ENCODE results near the gene USP28. TPM values are rescaled to one million over a fixed set of nuclear protein-coding genes. Genes with fewer than 3 reads are reported as not detected.
"Not testable (repeated sequence)": the region's sequence is repeated elsewhere in the genome, so short reads cannot be mapped to it uniquely, and the experiment has no call there.

Gene USP28
- total RNA-seq, 2 donors from 2014 or later = 17.9 to 31.0 TPM

DNA sequence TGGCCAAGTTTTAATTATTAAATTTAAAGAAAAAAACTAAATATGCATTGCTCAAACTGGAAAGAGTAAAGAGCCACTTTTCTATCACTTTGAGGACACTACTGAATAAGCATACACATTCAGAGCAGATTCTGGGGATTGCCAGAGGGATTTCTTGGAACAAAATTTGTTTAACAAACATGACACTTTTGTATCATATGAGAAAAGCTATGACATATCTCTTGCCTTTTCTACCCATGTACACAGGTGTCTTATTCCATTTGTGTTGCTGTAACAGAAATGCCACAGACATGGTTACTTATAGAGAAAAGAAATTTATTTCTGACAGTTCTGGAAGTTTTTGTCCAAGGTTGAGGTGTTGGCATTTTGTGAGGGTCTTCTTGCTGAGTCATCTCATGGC lies 13.5 kb upstream of the USP28 start:
- DNase-seq = no peak
- no peak overlapping the region for H3K4me3 ChIP-seq
- no peak overlapping the region for H3K27ac ChIP-seq
- ATAC-seq = no peak
- no peaks in the 10 kb centered on the region for H3K4me1 ChIP-seq
- no peaks in the 10 kb centered on the region for H3K9me3 ChIP-seq
- no peaks in the 10 kb centered on the region for H3K36me3 ChIP-seq (replicated peaks in 1 of 2; ENCODE audit: insufficient read depth in 1 of 2, low read depth in 2 of 2)
- intact Hi-C loops (cut with DNase I) = no loop called here
- no peaks in the 10 kb centered on the region for H3K27me3 ChIP-seq
- TF ChIP-seq, protein P1, sequence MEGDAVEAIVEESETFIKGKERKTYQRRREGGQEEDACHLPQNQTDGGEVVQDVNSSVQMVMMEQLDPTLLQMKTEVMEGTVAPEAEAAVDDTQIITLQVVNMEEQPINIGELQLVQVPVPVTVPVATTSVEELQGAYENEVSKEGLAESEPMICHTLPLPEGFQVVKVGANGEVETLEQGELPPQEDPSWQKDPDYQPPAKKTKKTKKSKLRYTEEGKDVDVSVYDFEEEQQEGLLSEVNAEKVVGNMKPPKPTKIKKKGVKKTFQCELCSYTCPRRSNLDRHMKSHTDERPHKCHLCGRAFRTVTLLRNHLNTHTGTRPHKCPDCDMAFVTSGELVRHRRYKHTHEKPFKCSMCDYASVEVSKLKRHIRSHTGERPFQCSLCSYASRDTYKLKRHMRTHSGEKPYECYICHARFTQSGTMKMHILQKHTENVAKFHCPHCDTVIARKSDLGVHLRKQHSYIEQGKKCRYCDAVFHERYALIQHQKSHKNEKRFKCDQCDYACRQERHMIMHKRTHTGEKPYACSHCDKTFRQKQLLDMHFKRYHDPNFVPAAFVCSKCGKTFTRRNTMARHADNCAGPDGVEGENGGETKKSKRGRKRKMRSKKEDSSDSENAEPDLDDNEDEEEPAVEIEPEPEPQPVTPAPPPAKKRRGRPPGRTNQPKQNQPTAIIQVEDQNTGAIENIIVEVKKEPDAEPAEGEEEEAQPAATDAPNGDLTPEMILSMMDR (IDR thresholded peaks at IDR 0.05) = no peak
- TF ChIP-seq POLR2A (IDR thresholded peaks at IDR 0.05) = no peak

- 39 to 49% methylated on average over 5 to 6 of the region's 6 CpGs for WGBS, 2 donors
- Histone ChIP-seq H3K4me1 (no peaks in the 10 kb centered on the region), H3K36me3 (replicated peaks in 1 of 2; ENCODE audit: insufficient read depth in 1 of 2, low read depth in 2 of 2) (no peaks in the 10 kb centered on the region), H3K4me3 (no peak overlapping the region), H3K27ac (no peak overlapping the region), H3K27me3 (no peaks in the 10 kb centered on the region), H3K9me3 (no peaks in the 10 kb centered on the region)
- TF ChIP-seq POLR2A (IDR thresholded peaks at IDR 0.05) = no peak
- TF ChIP-seq, protein P1 (IDR thresholded peaks at IDR 0.05) = no peak
- ATAC-seq = no peak
- intact Hi-C loops (cut with DNase I) = no loop called here
- no peak for DNase-seq
Measured at GRCh38 chr11:113885897-113886296, 10.5 kb upstream of the USP28 start.

DNA sequence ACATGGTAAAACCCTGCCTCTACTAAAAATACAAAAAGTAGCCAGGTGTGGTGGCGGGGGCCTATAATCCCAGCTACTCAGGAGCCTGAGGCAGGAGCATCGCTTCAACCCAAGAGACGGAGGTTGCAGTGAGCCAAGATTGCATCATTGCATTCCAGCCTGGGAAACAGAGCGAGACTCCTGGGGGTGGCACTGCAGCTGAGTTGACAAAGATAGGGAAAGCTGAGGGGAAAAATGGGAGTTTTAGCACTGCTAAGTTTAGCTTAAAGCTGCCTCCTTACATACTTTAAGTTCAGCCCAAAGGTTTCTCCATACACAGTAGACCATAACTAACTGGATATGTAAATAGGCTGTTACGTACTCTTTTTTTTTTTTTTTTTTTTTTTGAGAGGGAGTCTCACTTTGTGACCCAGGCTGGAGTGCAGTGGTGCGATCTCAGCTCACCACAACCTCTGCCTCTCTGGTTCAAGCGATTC lies 9.0 kb upstream of the USP28 start:
- H3K9me3 ChIP-seq = no peaks in the 10 kb centered on the region
- no peak overlapping the region for H3K27ac ChIP-seq
- intact Hi-C loops (cut with DNase I) = no loop called here
- no peak overlapping the region for H3K4me3 ChIP-seq
- WGBS, 2 donors = 56 to 70% methylated on average over 7 of the region's 7 CpGs
- DNase-seq = peak in 3 of 4 donors; percentile 17 to 46 (median 28)
- TF ChIP-seq, protein P1 (IDR thresholded peaks at IDR 0.05) = no peak
- TF ChIP-seq POLR2A (IDR thresholded peaks at IDR 0.05) = no peak
- no peaks in the 10 kb centered on the region for H3K4me1 ChIP-seq
- no peaks in the 10 kb centered on the region for H3K27me3 ChIP-seq
- peak; percentile 68 for ATAC-seq
- no peaks in the 10 kb centered on the region for H3K36me3 ChIP-seq (replicated peaks in 1 of 2; ENCODE audit: insufficient read depth in 1 of 2, low read depth in 2 of 2)

- 70 to 100% methylated on average over 1 of the region's 1 CpG for WGBS, 2 donors
- H3K27me3 ChIP-seq = no peaks in the 10 kb centered on the region
- no peak for TF ChIP-seq POLR2A (IDR thresholded peaks at IDR 0.05)
- DNase-seq = no peak
- intact Hi-C loops (cut with DNase I) = no loop called here
- ATAC-seq = no peak
- H3K27ac ChIP-seq = no peak overlapping the region
- H3K4me3 ChIP-seq = no peak overlapping the region
- no peaks in the 10 kb centered on the region for H3K36me3 ChIP-seq (replicated peaks in 1 of 2; ENCODE audit: insufficient read depth in 1 of 2, low read depth in 2 of 2)
- H3K4me1 ChIP-seq = no peaks in the 10 kb centered on the region
- no peaks in the 10 kb centered on the region for H3K9me3 ChIP-seq
Measured at GRCh38 chr11:113881856-113882255, 6.5 kb upstream of the USP28 start.

- 70 to 79% methylated on average over 4 of the region's 4 CpGs for WGBS, 2 donors
Measured at GRCh38 chr11:113880971-113881370, 5.6 kb upstream of the USP28 start.

DNA sequence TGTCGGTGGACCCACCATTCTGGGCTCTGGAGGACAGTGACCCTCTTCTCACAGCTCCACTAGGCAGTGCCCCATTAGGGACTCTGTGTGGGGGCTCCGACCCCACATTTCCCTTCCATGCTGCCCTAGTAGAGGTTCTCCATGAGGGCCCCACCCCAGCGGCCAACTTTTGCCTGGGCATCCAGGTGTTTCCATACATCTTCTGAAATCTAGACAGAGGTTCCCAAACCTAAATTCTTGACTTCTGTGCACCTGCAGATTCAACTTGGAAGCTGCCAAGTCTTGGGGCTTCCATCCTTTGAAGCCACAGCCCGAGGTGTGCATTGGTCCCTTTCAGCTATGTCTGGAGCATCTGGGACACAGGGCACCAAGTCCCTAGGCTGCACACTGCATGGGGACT lies 4.1 kb upstream of the USP28 start:
- H3K9me3 ChIP-seq; ATAC-seq; DNase-seq; H3K36me3 ChIP-seq (replicated peaks in 1 of 2; ENCODE audit: insufficient read depth in 1 of 2, low read depth in 2 of 2); H3K27ac ChIP-seq; H3K27me3 ChIP-seq; intact Hi-C loops (cut with DNase I); H3K4me1 ChIP-seq; H3K4me3 ChIP-seq: not testable (repeated sequence)
- 63 to 74% methylated on average over 2 to 4 of the region's 4 CpGs for WGBS, 2 donors

More at GRCh38 chr11:113880971-113881370, 5.6 kb upstream of the USP28 start:
- H3K4me3 ChIP-seq = no peak overlapping the region
- peaks cover 5% of the 10 kb centered on the region for H3K4me1 ChIP-seq
- intact Hi-C loops (cut with DNase I) = no loop called here
- no peaks in the 10 kb centered on the region for H3K36me3 ChIP-seq (replicated peaks in 1 of 2; ENCODE audit: insufficient read depth in 1 of 2, low read depth in 2 of 2)
- DNase-seq = no peak
- no peaks in the 10 kb centered on the region for H3K9me3 ChIP-seq
- H3K27ac ChIP-seq = no peak overlapping the region
- no peak for ATAC-seq
- TF ChIP-seq POLR2A (IDR thresholded peaks at IDR 0.05) = no peak
- TF ChIP-seq, protein P1 (IDR thresholded peaks at IDR 0.05) = no peak
- H3K27me3 ChIP-seq = no peaks in the 10 kb centered on the region

All from body of pancreas (tissue), 4 donors.